Trophoblast cell (in vitro differentiated cells and primary cell): ENCODE measurements around the gene PRH2.

ENCODE experiments used
- DNase-seq, 2 donors: peaks; one replicate each; pipeline ENCODE4 v3.0.0-alpha.2; 2016
- H2AFZ ChIP-seq: 2 replicates; pipeline ENCODE4 v1.6.1; 2013; ENCODE audit warnings: low read length, moderate library complexity, mild to moderate bottlenecking; ENCODE audit not compliant: insufficient read depth, poor library complexity
- H2AK5ac ChIP-seq: 2 replicates; pipeline ENCODE4 v1.6.1; 2013; ENCODE audit warnings: mild to moderate bottlenecking, low read length
- H2BK120ac ChIP-seq: 2 replicates; pipeline ENCODE4 v1.6.1; 2013; ENCODE audit warnings: low read length, mild to moderate bottlenecking, moderate library complexity; ENCODE audit not compliant: insufficient read depth, poor library complexity
- H2BK12ac ChIP-seq: 2 replicates; pipeline ENCODE4 v1.6.1; 2013; ENCODE audit warnings: mild to moderate bottlenecking, low read length, moderate library complexity
- H2BK5ac ChIP-seq: 2 replicates; pipeline ENCODE4 v1.6.1; 2013; ENCODE audit warnings: low read length, low read depth, moderate library complexity, mild to moderate bottlenecking; ENCODE audit not compliant: poor library complexity
- H3K14ac ChIP-seq: 2 replicates; pipeline ENCODE4 v1.6.1; 2013; ENCODE audit warnings: mild to moderate bottlenecking, low read length
- H3K18ac ChIP-seq: 2 replicates; pipeline ENCODE4 v1.6.1; 2013; ENCODE audit warnings: mild to moderate bottlenecking, low read length
- H3K23ac ChIP-seq: 2 replicates; pipeline ENCODE4 v1.6.1; 2013; ENCODE audit warnings: low read length
- H3K27ac ChIP-seq: 2 replicates; pipeline ENCODE4 v1.5.1; 2013; ENCODE audit warnings: low read depth, mild to moderate bottlenecking, inconsistent platforms, low read length, moderate library complexity
- H3K27me3 ChIP-seq: 2 replicates; pipeline ENCODE4 v1.6.1; 2013; ENCODE audit warnings: inconsistent platforms, mild to moderate bottlenecking, low read length, moderate library complexity; ENCODE audit not compliant: insufficient read depth
- H3K36me3 ChIP-seq, 2 experiments: 1 replicate in 1 of 2; 2 replicates in 1 of 2; pipeline ENCODE4 v1.6.1; 2013; ENCODE audit warnings: low read length in 2 of 2, mild to moderate bottlenecking in 2 of 2, moderate library complexity in 1 of 2; ENCODE audit not compliant: insufficient read depth in 2 of 2, control insufficient read depth in 1 of 2
- H3K4ac ChIP-seq: 2 replicates; pipeline ENCODE4 v1.6.1; 2013; ENCODE audit warnings: low read depth, mild to moderate bottlenecking, low read length, moderate library complexity
- H3K4me1 ChIP-seq, 2 experiments: 1 replicate in 1 of 2; 2 replicates in 1 of 2; pipeline ENCODE4 v1.6.1; 2013; ENCODE audit warnings: low read length in 2 of 2, mild to moderate bottlenecking in 2 of 2, moderate library complexity in 1 of 2; ENCODE audit not compliant: insufficient read depth in 2 of 2, control insufficient read depth in 1 of 2
- H3K4me2 ChIP-seq: 2 replicates; pipeline ENCODE4 v1.6.1; 2013; ENCODE audit warnings: inconsistent platforms, mild to moderate bottlenecking, low read length, moderate library complexity
- H3K4me3 ChIP-seq: 2 replicates; pipeline ENCODE4 v1.5.1; 2013; ENCODE audit warnings: mild to moderate bottlenecking, low read depth, low read length, inconsistent platforms
- H3K79me1 ChIP-seq: one replicate; pipeline ENCODE4 v1.6.1; 2013; ENCODE audit warnings: low read length
- H3K79me2 ChIP-seq: 2 replicates; pipeline ENCODE4 v1.6.1; 2013; ENCODE audit warnings: low read length, mild to moderate bottlenecking; ENCODE audit not compliant: control insufficient read depth, insufficient read depth, poor library complexity
- H3K9ac ChIP-seq: 2 replicates; pipeline ENCODE4 v1.6.1; 2013; ENCODE audit warnings: mild to moderate bottlenecking, low read length
- H3K9me3 ChIP-seq: 2 replicates; pipeline ENCODE4 v1.6.1; 2013; ENCODE audit warnings: low read depth, mild to moderate bottlenecking, control low read depth, inconsistent platforms, low read length; ENCODE audit not compliant: insufficient read depth
- H4K12ac ChIP-seq: 2 replicates; pipeline ENCODE4 v1.6.1; 2013; ENCODE audit warnings: low read depth, mild to moderate bottlenecking, low read length, moderate library complexity
- H4K8ac ChIP-seq: 2 replicates; pipeline ENCODE4 v1.6.1; 2013; ENCODE audit warnings: low read depth, mild to moderate bottlenecking, low read length, moderate library complexity
- H4K91ac ChIP-seq: one replicate; pipeline ENCODE4 v1.6.1; 2013; ENCODE audit warnings: low read depth, mild to moderate bottlenecking, low read length, moderate library complexity
- WGBS: extraction: QIAGEN DNeasy Blood & Tissue Kit; methylation state at CpG from one replicate; pipeline ENCODE4 v1.1.7; 2013; ENCODE audit warnings: missing lambda C conversion rate; ENCODE audit not compliant: insufficient read length, insufficient coverage; ENCODE audit errors: extremely low coverage; 5-methylcytosine and 5-hydroxymethylcytosine counted together

The PRH2 gene

GRCh38 chr12:10941369-10941768 is 12.3 kb downstream of the PRH2 start:
- DNase-seq: no peak
- Histone ChIP-seq H3K9me3 (no peaks in the 10 kb centered on the region), H3K23ac (no peak overlapping the region), H4K91ac (no peak overlapping the region), H3K36me3 (no peaks in the 10 kb centered on the region), H3K4me2 (no peak overlapping the region), H3K79me2 (no peaks in the 10 kb centered on the region), H3K14ac (no peak overlapping the region), H4K12ac (no peak overlapping the region), H2BK12ac (no peak overlapping the region), H3K27me3 (no peaks in the 10 kb centered on the region), H2BK120ac (no peak overlapping the region), H3K79me1 (peaks cover 2% of the 10 kb centered on the region), H2BK5ac (no peak overlapping the region), H3K4me1 (peaks cover 0 to 14% of the 10 kb centered on the region in 2 experiments), H3K27ac (no peak overlapping the region), H3K18ac (no peak overlapping the region), H4K8ac (no peak overlapping the region), H3K9ac (no peak overlapping the region), H3K4me3 (no peak overlapping the region), H2AK5ac (no peak overlapping the region), H3K4ac (no peak overlapping the region), H2AFZ (no peak overlapping the region)

GRCh38 chr12:10941916-10942607 is 13.0 kb downstream of the PRH2 start:
- Histone ChIP-seq H3K36me3 (no peaks in the 10 kb centered on the region), H2BK120ac (peak overlapping the region; percentile 41), H2AFZ (no peak overlapping the region), H2AK5ac (no peak overlapping the region), H2BK12ac (peak overlapping the region; percentile 34), H3K4me1 (peaks cover 0 to 14% of the 10 kb centered on the region in 2 experiments), H3K79me1 (peaks cover 2% of the 10 kb centered on the region), H3K27me3 (no peaks in the 10 kb centered on the region), H4K8ac (no peak overlapping the region), H4K91ac (no peak overlapping the region), H3K27ac (peak overlapping the region; percentile 70), H3K4ac (no peak overlapping the region), H3K18ac (no peak overlapping the region), H3K9me3 (no peaks in the 10 kb centered on the region), H4K12ac (no peak overlapping the region), H3K14ac (no peak overlapping the region), H3K4me2 (no peak overlapping the region), H3K9ac (no peak overlapping the region), H3K23ac (no peak overlapping the region), H3K79me2 (no peaks in the 10 kb centered on the region), H2BK5ac (peak overlapping the region; percentile 31), H3K4me3 (no peak overlapping the region)
- no CpG with 5 or more reads among the region's 4 CpGs for WGBS
- peak; percentile 68 to 71 for DNase-seq

DNA sequence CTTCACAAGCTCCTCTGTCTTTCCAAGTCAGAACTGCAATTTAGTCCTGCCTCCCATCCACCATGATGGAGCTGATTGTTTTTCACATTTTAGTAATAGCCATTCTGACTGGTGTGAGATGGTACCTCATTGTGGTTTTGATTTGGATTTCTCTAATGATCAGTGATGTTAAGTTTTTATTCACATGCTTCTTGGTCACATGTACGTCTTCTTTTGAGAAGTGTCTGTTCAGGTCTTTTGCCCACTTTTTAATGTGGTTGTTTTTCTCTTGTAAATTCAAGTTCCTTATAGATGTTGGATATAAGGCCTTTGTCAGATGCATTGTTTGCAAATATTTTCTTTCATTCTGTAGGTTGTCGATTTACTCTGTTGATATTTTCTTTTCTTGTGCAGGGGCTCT is 14.1 kb downstream of the PRH2 start:
- no peak overlapping the region for H3K14ac ChIP-seq
- H3K4ac ChIP-seq: no peak overlapping the region
- no peaks in the 10 kb centered on the region for H3K27me3 ChIP-seq
- H2BK12ac ChIP-seq: no peak overlapping the region
- H2BK5ac ChIP-seq: no peak overlapping the region
- H3K4me1 ChIP-seq: peaks cover 0 to 14% of the 10 kb centered on the region in 2 experiments
- H3K27ac ChIP-seq: no peak overlapping the region
- no peaks in the 10 kb centered on the region for H3K36me3 ChIP-seq
- H3K18ac ChIP-seq: no peak overlapping the region
- H3K9me3 ChIP-seq: no peaks in the 10 kb centered on the region
- no CpG with 5 or more reads among the region's 2 CpGs for WGBS
- no peak overlapping the region for H3K9ac ChIP-seq
- H3K79me1 ChIP-seq: peaks cover 2% of the 10 kb centered on the region
- H4K12ac ChIP-seq: no peak overlapping the region
- no peaks in the 10 kb centered on the region for H3K79me2 ChIP-seq
- H4K91ac ChIP-seq: no peak overlapping the region
- H3K23ac ChIP-seq: no peak overlapping the region
- no peak overlapping the region for H3K4me3 ChIP-seq
- DNase-seq: no peak
- H4K8ac ChIP-seq: no peak overlapping the region
- H3K4me2 ChIP-seq: no peak overlapping the region
- no peak overlapping the region for H2BK120ac ChIP-seq
- no peak overlapping the region for H2AK5ac ChIP-seq
- H2AFZ ChIP-seq: no peak overlapping the region

GRCh38 chr12:10952645-10953044 is 23.6 kb downstream of the PRH2 start:
- Histone ChIP-seq H3K4me1 (no peaks in the 10 kb centered on the region), H3K18ac (no peak overlapping the region), H2BK12ac (no peak overlapping the region), H3K79me1 (no peaks in the 10 kb centered on the region), H3K14ac (no peak overlapping the region), H4K91ac (no peak overlapping the region), H3K27ac (no peak overlapping the region), H3K9ac (no peak overlapping the region), H4K12ac (no peak overlapping the region), H3K27me3 (no peaks in the 10 kb centered on the region), H2BK120ac (no peak overlapping the region), H3K36me3 (peaks cover 2 to 4% of the 10 kb centered on the region in 2 experiments), H2BK5ac (no peak overlapping the region), H3K4ac (no peak overlapping the region), H3K4me3 (no peak overlapping the region), H3K4me2 (no peak overlapping the region), H3K23ac (no peak overlapping the region), H2AK5ac (no peak overlapping the region), H3K9me3 (no peaks in the 10 kb centered on the region), H2AFZ (no peak overlapping the region), H3K79me2 (no peaks in the 10 kb centered on the region), H4K8ac (no peak overlapping the region)
- no peak for DNase-seq
- no CpG with 5 or more reads among the region's 4 CpGs for WGBS
